ENCODE results near the gene PARP8. TPM values are rescaled to one million over a fixed set of nuclear protein-coding genes. Genes with fewer than 3 reads are reported as not detected.
"Not testable (repeated sequence)": the region's sequence is repeated elsewhere in the genome, so short reads cannot be mapped to it uniquely, and the experiment has no call there.

The PARP8 gene
- total RNA-seq, 1 experiment from 2014 or later, result 0.07 TPM

- Histone ChIP-seq H4K20me1 (ENCODE audit: low read length) (no peaks in the 10 kb centered on the region), H3K9me2 (replicated peaks; ENCODE audit: low read length) (no peaks in the 10 kb centered on the region), H3K36me3 (ENCODE audit: low read depth, low read length) (no peaks in the 10 kb centered on the region), H2AFZ (ENCODE audit: low read length) (no peak overlapping the region), H3K79me2 (ENCODE audit: low read length) (no peaks in the 10 kb centered on the region), H3K27me3 (ENCODE audit: low read length) (no peaks in the 10 kb centered on the region), H3K4me1 (ENCODE audit: insufficient read depth, low read length) (no peaks in the 10 kb centered on the region), H3K9ac (ENCODE audit: low read length) (no peak overlapping the region), H3K27ac (ENCODE audit: low read length) (no peak overlapping the region), H3K4me2 (ENCODE audit: low read length) (no peak overlapping the region), H3F3A (ENCODE audit: low read length, unreplicated experiment) (no peaks in the 10 kb centered on the region), H3K9me3 (ENCODE audit: low read length) (no peaks in the 10 kb centered on the region), H3K4me3 (ENCODE audit: low read length) (no peak overlapping the region)
- intact Hi-C loops (cut with micrococcal nuclease), result no loop called here
- POLR2A ChIA-PET (ENCODE audit: unreplicated experiment), result no interaction called here
- ATAC-seq, result no peak
- CTCF ChIA-PET, result no interaction called here
- no peak for TF ChIP-seq CTCF (conservative IDR thresholded peaks at IDR 0.05; ENCODE audit: low read depth, low read length)
- TF ChIP-seq EZH2phosphoT487 (IDR thresholded peaks at IDR 0.05; ENCODE audit: borderline replicate concordance, low read length), result no peak
- no peak for TF ChIP-seq EZH2 (IDR thresholded peaks at IDR 0.05; ENCODE audit: low read length, unreplicated experiment)
- no TSS peak for BruUV-seq (replicated peaks)
- no peak for DNase-seq
These were observed 134.0 kb downstream of the PARP8 start for GRCh38 chr5:50800410-50800809.

- TF ChIP-seq EZH2phosphoT487 (IDR thresholded peaks at IDR 0.05; ENCODE audit: borderline replicate concordance, low read length) (no peak), CTCF (conservative IDR thresholded peaks at IDR 0.05; ENCODE audit: low read depth, low read length) (no peak), EZH2 (IDR thresholded peaks at IDR 0.05; ENCODE audit: low read length, unreplicated experiment) (no peak)
- ChIA-PET CTCF (no interaction called here), POLR2A (ENCODE audit: unreplicated experiment) (no interaction called here)
- Histone ChIP-seq H4K20me1 (ENCODE audit: low read length) (no peaks in the 10 kb centered on the region), H3K79me2 (ENCODE audit: low read length) (no peaks in the 10 kb centered on the region), H3F3A (ENCODE audit: low read length, unreplicated experiment) (no peaks in the 10 kb centered on the region), H3K9me2 (replicated peaks; ENCODE audit: low read length) (no peaks in the 10 kb centered on the region), H3K27ac (ENCODE audit: low read length) (no peak overlapping the region), H3K4me3 (ENCODE audit: low read length) (no peak overlapping the region), H3K9ac (ENCODE audit: low read length) (no peak overlapping the region), H3K27me3 (ENCODE audit: low read length) (no peaks in the 10 kb centered on the region), H2AFZ (ENCODE audit: low read length) (no peak overlapping the region), H3K9me3 (ENCODE audit: low read length) (no peaks in the 10 kb centered on the region), H3K36me3 (ENCODE audit: low read depth, low read length) (no peaks in the 10 kb centered on the region), H3K4me2 (ENCODE audit: low read length) (no peak overlapping the region), H3K4me1 (ENCODE audit: insufficient read depth, low read length) (no peaks in the 10 kb centered on the region)
- no peak for ATAC-seq
- BruUV-seq (replicated peaks), result no TSS peak
- intact Hi-C loops (cut with micrococcal nuclease), result no loop called here
- DNase-seq, result no peak
These were observed 141.2 kb downstream of the PARP8 start for GRCh38 chr5:50807661-50808060.

GRCh38 chr5:50808406-50808805 is 142.0 kb downstream of the PARP8 start:
- DNase-seq, result no peak

GRCh38 chr5:50811746-50812145 is 145.3 kb downstream of the PARP8 start:
- POLR2A ChIA-PET (ENCODE audit: unreplicated experiment); H3K79me2 ChIP-seq (ENCODE audit: low read length); H3K4me2 ChIP-seq (ENCODE audit: low read length); DNase-seq; H3K4me3 ChIP-seq (ENCODE audit: low read length); H3K27me3 ChIP-seq (ENCODE audit: low read length); BruUV-seq (replicated peaks); H3K4me1 ChIP-seq (ENCODE audit: insufficient read depth, low read length); ATAC-seq; H4K20me1 ChIP-seq (ENCODE audit: low read length); H3K9ac ChIP-seq (ENCODE audit: low read length); CTCF ChIA-PET; H3F3A ChIP-seq (ENCODE audit: low read length, unreplicated experiment); intact Hi-C loops (cut with micrococcal nuclease); H3K9me2 ChIP-seq (replicated peaks; ENCODE audit: low read length); H3K27ac ChIP-seq (ENCODE audit: low read length); H2AFZ ChIP-seq (ENCODE audit: low read length); H3K36me3 ChIP-seq (ENCODE audit: low read depth, low read length); H3K9me3 ChIP-seq (ENCODE audit: low read length): not testable (repeated sequence)

More at GRCh38 chr5:50808406-50808805, 142.0 kb downstream of the PARP8 start:
- CTCF ChIA-PET, result no interaction called here
- no peaks in the 10 kb centered on the region for H3K36me3 ChIP-seq (ENCODE audit: low read depth, low read length)
- no peak overlapping the region for H2AFZ ChIP-seq (ENCODE audit: low read length)
- no peaks in the 10 kb centered on the region for H4K20me1 ChIP-seq (ENCODE audit: low read length)
- H3K4me1 ChIP-seq (ENCODE audit: insufficient read depth, low read length), result no peaks in the 10 kb centered on the region
- no peak overlapping the region for H3K4me2 ChIP-seq (ENCODE audit: low read length)
- POLR2A ChIA-PET (ENCODE audit: unreplicated experiment), result no interaction called here
- no peaks in the 10 kb centered on the region for H3K79me2 ChIP-seq (ENCODE audit: low read length)
- H3K4me3 ChIP-seq (ENCODE audit: low read length), result no peak overlapping the region
- H3F3A ChIP-seq (ENCODE audit: low read length, unreplicated experiment), result no peaks in the 10 kb centered on the region
- H3K9ac ChIP-seq (ENCODE audit: low read length), result no peak overlapping the region
- H3K27ac ChIP-seq (ENCODE audit: low read length), result no peak overlapping the region
- ATAC-seq, result no peak
- H3K9me3 ChIP-seq (ENCODE audit: low read length), result no peaks in the 10 kb centered on the region
- H3K27me3 ChIP-seq (ENCODE audit: low read length), result no peaks in the 10 kb centered on the region
- no TSS peak for BruUV-seq (replicated peaks)
- TF ChIP-seq EZH2 (IDR thresholded peaks at IDR 0.05; ENCODE audit: low read length, unreplicated experiment) (no peak), EZH2phosphoT487 (IDR thresholded peaks at IDR 0.05; ENCODE audit: borderline replicate concordance, low read length) (no peak), CTCF (conservative IDR thresholded peaks at IDR 0.05; ENCODE audit: low read depth, low read length) (no peak)
- intact Hi-C loops (cut with micrococcal nuclease), result no loop called here
- no peaks in the 10 kb centered on the region for H3K9me2 ChIP-seq (replicated peaks; ENCODE audit: low read length)

Data from PC-3 (cell line).